ENCODE results near the gene NMD3.
A peak's percentile ranks its signal among the peaks of the same experiment; 100 is the strongest.
"Not testable (repeated sequence)": the region's sequence is repeated elsewhere in the genome, so short reads cannot be mapped to it uniquely, and the experiment has no call there.

NMD3 gene

GRCh38 chr3:161271646-161272045 lies 50.5 kb downstream of the NMD3 start:
- no peak overlapping the region for H3K4me3 ChIP-seq (ENCODE audit: control insufficient read depth, low read depth, low read length)
- no peak for DNase-seq (ENCODE audit: low read depth)
- TF ChIP-seq, protein P1, sequence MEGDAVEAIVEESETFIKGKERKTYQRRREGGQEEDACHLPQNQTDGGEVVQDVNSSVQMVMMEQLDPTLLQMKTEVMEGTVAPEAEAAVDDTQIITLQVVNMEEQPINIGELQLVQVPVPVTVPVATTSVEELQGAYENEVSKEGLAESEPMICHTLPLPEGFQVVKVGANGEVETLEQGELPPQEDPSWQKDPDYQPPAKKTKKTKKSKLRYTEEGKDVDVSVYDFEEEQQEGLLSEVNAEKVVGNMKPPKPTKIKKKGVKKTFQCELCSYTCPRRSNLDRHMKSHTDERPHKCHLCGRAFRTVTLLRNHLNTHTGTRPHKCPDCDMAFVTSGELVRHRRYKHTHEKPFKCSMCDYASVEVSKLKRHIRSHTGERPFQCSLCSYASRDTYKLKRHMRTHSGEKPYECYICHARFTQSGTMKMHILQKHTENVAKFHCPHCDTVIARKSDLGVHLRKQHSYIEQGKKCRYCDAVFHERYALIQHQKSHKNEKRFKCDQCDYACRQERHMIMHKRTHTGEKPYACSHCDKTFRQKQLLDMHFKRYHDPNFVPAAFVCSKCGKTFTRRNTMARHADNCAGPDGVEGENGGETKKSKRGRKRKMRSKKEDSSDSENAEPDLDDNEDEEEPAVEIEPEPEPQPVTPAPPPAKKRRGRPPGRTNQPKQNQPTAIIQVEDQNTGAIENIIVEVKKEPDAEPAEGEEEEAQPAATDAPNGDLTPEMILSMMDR (conservative IDR thresholded peaks at IDR 0.05; ENCODE audit: control insufficient read depth, insufficient read depth, low read depth, low read length) = no peak

DNA sequence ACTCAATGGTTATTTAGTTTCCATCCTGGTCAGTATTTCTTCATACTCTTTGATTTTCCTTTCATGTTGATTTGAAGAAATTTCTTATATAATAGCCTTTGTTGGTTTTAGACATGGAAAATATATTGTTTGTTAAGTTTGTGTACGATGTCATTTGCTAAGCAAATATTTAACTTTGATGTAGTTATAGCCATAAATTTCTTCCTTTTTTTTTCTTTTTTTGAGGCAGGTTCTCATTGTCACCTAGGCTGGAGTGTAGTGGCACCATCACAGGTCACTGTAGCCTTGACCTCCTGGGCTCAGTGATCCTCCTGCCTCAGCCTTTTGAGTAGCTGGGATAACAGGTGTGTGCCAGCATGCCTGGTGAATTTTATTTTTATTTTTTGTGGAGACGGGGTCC lies 51.4 kb downstream of the NMD3 start:
- TF ChIP-seq, protein P1 (conservative IDR thresholded peaks at IDR 0.05; ENCODE audit: control insufficient read depth, insufficient read depth, low read depth, low read length) = no peak
- H3K4me3 ChIP-seq (ENCODE audit: control insufficient read depth, low read depth, low read length) = no peak overlapping the region
- no peak for DNase-seq (ENCODE audit: low read depth)

DNA sequence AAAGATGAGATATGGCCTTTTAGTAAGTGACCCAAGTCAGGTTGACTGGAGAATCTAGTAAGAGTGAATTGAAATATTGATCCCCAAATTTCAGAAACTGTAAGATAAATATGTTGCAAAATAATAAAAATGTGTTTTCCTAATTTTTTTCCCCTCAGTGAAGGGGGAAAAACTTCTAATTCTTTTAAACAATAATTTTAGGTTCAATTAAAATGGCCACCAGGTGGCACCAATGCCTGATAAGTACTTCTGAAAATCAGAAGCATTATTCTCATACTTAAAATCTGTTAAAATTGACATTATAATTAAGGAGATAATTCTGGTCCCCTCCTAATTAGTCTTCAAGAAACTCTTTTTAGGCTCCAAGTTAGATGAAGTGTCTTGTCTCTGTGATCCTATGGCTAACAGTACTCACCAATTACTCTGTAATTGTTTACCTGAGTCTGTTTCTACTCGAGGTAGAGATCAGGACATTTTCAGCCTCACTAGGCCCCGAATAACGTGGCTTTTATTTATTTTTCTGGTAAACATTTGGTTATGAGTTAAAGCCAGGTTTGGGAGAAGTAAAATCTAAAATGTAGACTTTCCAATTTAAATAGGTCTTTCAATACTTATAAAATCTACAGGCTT lies 52.6 kb downstream of the NMD3 start:
- TF ChIP-seq, protein P1 (conservative IDR thresholded peaks at IDR 0.05; ENCODE audit: control insufficient read depth, insufficient read depth, low read depth, low read length) = peak; percentile 42
- peak; percentile 62 for DNase-seq (ENCODE audit: low read depth)
- no peak overlapping the region for H3K4me3 ChIP-seq (ENCODE audit: control insufficient read depth, low read depth, low read length)

- TF ChIP-seq, protein P1 (conservative IDR thresholded peaks at IDR 0.05; ENCODE audit: control insufficient read depth, insufficient read depth, low read depth, low read length) = peak; percentile 70
- H3K4me3 ChIP-seq (ENCODE audit: control insufficient read depth, low read depth, low read length) = no peak overlapping the region
- DNase-seq (ENCODE audit: low read depth) = peak; percentile 65
Measured at GRCh38 chr3:161274691-161275298, 53.7 kb downstream of the NMD3 start.

DNA sequence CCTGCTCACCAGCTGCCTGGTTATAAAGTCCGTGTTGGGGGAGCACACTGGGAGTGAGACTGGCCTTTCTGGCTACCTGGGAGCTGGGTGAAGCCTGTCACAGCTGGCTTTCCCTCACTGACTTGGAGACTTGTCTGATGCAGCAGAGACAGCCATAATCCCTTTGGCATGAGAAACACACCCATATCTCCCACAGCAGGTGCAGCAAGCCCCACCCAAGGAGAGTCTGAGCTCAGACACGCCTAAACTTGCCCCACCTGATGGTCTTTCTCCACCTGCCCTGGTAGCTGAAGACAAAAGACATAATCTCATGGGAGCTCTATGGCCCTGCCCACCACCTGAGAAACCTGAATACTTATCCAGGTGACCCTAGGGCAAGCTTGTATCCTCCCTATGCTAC lies 54.8 kb downstream of the NMD3 start:
- no peak overlapping the region for H3K4me3 ChIP-seq (ENCODE audit: control insufficient read depth, low read depth, low read length)
- TF ChIP-seq, protein P1 (conservative IDR thresholded peaks at IDR 0.05; ENCODE audit: control insufficient read depth, insufficient read depth, low read depth, low read length) = no peak
- no peak for DNase-seq (ENCODE audit: low read depth)

DNA sequence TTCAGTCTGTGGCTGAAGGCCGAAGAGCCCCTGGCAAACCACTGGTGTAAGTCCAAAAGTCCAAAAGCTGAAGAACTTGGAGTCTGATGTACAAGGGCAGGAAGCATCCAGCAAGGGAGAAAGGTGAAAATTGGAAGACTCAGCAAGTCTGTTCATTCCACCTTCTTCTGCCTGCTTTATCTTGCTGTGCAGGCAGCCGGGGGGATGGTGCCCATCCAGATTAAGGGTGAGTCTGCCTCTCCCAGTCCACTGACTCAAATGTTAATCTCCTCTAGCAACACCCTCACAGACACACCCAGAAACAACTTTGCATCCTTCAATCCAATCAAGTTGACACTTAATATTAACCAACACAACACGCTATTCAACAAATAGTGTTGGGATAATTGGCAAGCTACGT lies 61.3 kb downstream of the NMD3 start:
- not testable (repeated sequence) for H3K4me3 ChIP-seq (ENCODE audit: control insufficient read depth, low read depth, low read length); DNase-seq (ENCODE audit: low read depth)

- H3K4me3 ChIP-seq (ENCODE audit: control insufficient read depth, low read depth, low read length) = no peak overlapping the region
- peak; percentile 68 for DNase-seq (ENCODE audit: low read depth)
- TF ChIP-seq, protein P1 (conservative IDR thresholded peaks at IDR 0.05; ENCODE audit: control insufficient read depth, insufficient read depth, low read depth, low read length) = no peak
Measured at GRCh38 chr3:161284989-161285388, 63.9 kb downstream of the NMD3 start.
